Measurements from ENCODE around the gene STX8.

The STX8 gene

GRCh38 chr17:9380361-9380760 is 195.3 kb downstream of the STX8 start:
- no peak for TF ChIP-seq GATA3 (IDR thresholded peaks at IDR 0.05; ENCODE audit: low read depth, low read length)
- no peak for TF ChIP-seq GATA2 (IDR thresholded peaks at IDR 0.05; ENCODE audit: low read depth, low read length)

- no peak for TF ChIP-seq GATA3 (IDR thresholded peaks at IDR 0.05; ENCODE audit: low read depth, low read length)
- TF ChIP-seq GATA2 (IDR thresholded peaks at IDR 0.05; ENCODE audit: low read depth, low read length) = no peak
Observed at GRCh38 chr17:9371019-9371418, 204.6 kb downstream of the STX8 start.

- no peak for TF ChIP-seq GATA3 (IDR thresholded peaks at IDR 0.05; ENCODE audit: low read depth, low read length)
- TF ChIP-seq GATA2 (IDR thresholded peaks at IDR 0.05; ENCODE audit: low read depth, low read length) = no peak
Observed at GRCh38 chr17:9370467-9370866, 205.2 kb downstream of the STX8 start.

GRCh38 chr17:9368631-9369030 is 207.0 kb downstream of the STX8 start:
- TF ChIP-seq GATA3 (IDR thresholded peaks at IDR 0.05; ENCODE audit: low read depth, low read length) (no peak), GATA2 (IDR thresholded peaks at IDR 0.05; ENCODE audit: low read depth, low read length) (no peak)

GRCh38 chr17:9367156-9367555 is 208.5 kb downstream of the STX8 start:
- TF ChIP-seq GATA3 (IDR thresholded peaks at IDR 0.05; ENCODE audit: low read depth, low read length) (no peak), GATA2 (IDR thresholded peaks at IDR 0.05; ENCODE audit: low read depth, low read length) (no peak)

- TF ChIP-seq GATA3 (IDR thresholded peaks at IDR 0.05; ENCODE audit: low read depth, low read length) = no peak
- TF ChIP-seq GATA2 (IDR thresholded peaks at IDR 0.05; ENCODE audit: low read depth, low read length) = no peak
Observed at GRCh38 chr17:9364837-9365430, 210.7 kb downstream of the STX8 start.

GRCh38 chr17:9363440-9364350 is 211.9 kb downstream of the STX8 start:
- TF ChIP-seq GATA3 (IDR thresholded peaks at IDR 0.05; ENCODE audit: low read depth, low read length) (no peak), GATA2 (IDR thresholded peaks at IDR 0.05; ENCODE audit: low read depth, low read length) (no peak)

GRCh38 chr17:9361188-9361955 is 214.2 kb downstream of the STX8 start:
- TF ChIP-seq GATA2 (IDR thresholded peaks at IDR 0.05; ENCODE audit: low read depth, low read length) = no peak
- TF ChIP-seq GATA3 (IDR thresholded peaks at IDR 0.05; ENCODE audit: low read depth, low read length) = no peak

GRCh38 chr17:9360677-9361081 is 214.9 kb downstream of the STX8 start:
- TF ChIP-seq GATA2 (IDR thresholded peaks at IDR 0.05; ENCODE audit: low read depth, low read length) = no peak
- no peak for TF ChIP-seq GATA3 (IDR thresholded peaks at IDR 0.05; ENCODE audit: low read depth, low read length)

- TF ChIP-seq GATA2 (IDR thresholded peaks at IDR 0.05; ENCODE audit: low read depth, low read length) (no peak), GATA3 (IDR thresholded peaks at IDR 0.05; ENCODE audit: low read depth, low read length) (no peak)
Observed at GRCh38 chr17:9356488-9356911, 219.1 kb downstream of the STX8 start.

GRCh38 chr17:9355846-9356245 is 219.8 kb downstream of the STX8 start:
- no peak for TF ChIP-seq GATA3 (IDR thresholded peaks at IDR 0.05; ENCODE audit: low read depth, low read length)
- no peak for TF ChIP-seq GATA2 (IDR thresholded peaks at IDR 0.05; ENCODE audit: low read depth, low read length)

- TF ChIP-seq GATA2 (IDR thresholded peaks at IDR 0.05; ENCODE audit: low read depth, low read length) = no peak
- TF ChIP-seq GATA3 (IDR thresholded peaks at IDR 0.05; ENCODE audit: low read depth, low read length) = no peak
Observed at GRCh38 chr17:9350080-9350479, 225.5 kb downstream of the STX8 start.

GRCh38 chr17:9346296-9346926 is 229.2 kb downstream of the STX8 start:
- TF ChIP-seq GATA2 (IDR thresholded peaks at IDR 0.05; ENCODE audit: low read depth, low read length) (no peak), GATA3 (IDR thresholded peaks at IDR 0.05; ENCODE audit: low read depth, low read length) (no peak)

- no peak for TF ChIP-seq GATA3 (IDR thresholded peaks at IDR 0.05; ENCODE audit: low read depth, low read length)
- no peak for TF ChIP-seq GATA2 (IDR thresholded peaks at IDR 0.05; ENCODE audit: low read depth, low read length)
Observed at GRCh38 chr17:9343516-9343915, 232.1 kb downstream of the STX8 start.

Measured in SH-SY5Y (cell line).